ENCODE measurements around the gene C5orf58.

DNA sequence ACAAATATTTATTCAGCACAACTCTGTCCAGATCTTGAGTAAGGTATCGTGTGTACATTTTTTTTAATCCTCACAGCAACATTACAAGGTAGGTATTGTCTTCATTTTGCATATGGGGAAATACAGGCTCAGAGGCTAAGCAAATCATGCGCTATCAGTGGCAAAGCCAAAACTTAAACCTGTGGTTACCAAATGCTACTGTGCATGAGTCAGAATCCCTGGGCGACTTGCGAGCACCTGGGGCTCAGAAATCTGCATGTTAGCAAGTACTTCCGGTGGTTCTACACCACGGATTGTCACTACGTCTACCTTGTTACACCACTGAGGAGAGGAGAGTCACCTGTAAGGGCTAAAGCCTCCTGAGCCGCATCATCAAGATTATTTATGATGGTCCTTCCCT is 21.3 kb downstream of the C5orf58 start:
- no peak for TF ChIP-seq RNF2 (IDR thresholded peaks at IDR 0.05)
- TF ChIP-seq, protein P1, sequence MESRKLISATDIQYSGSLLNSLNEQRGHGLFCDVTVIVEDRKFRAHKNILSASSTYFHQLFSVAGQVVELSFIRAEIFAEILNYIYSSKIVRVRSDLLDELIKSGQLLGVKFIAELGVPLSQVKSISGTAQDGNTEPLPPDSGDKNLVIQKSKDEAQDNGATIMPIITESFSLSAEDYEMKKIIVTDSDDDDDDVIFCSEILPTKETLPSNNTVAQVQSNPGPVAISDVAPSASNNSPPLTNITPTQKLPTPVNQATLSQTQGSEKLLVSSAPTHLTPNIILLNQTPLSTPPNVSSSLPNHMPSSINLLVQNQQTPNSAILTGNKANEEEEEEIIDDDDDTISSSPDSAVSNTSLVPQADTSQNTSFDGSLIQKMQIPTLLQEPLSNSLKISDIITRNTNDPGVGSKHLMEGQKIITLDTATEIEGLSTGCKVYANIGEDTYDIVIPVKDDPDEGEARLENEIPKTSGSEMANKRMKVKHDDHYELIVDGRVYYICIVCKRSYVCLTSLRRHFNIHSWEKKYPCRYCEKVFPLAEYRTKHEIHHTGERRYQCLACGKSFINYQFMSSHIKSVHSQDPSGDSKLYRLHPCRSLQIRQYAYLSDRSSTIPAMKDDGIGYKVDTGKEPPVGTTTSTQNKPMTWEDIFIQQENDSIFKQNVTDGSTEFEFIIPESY (CRISPR knock-in tag; IDR thresholded peaks at IDR 0.05), result no peak
